Stimulated activated CD4-positive, alpha-beta T cell treated with anti-CD3 and anti-CD28 coated beads, Interleukin-4, amount 100 ng/mL, for 24 hours (primary cell): ENCODE results near the gene HNRNPUL2.
"Not testable (repeated sequence)": the region's sequence is repeated elsewhere in the genome, so short reads cannot be mapped to it uniquely, and the experiment has no call there.

ENCODE experiments used
- DNase-seq: peaks from one replicate; pipeline ENCODE4 v3.0.0-alpha.2; 2020

Gene HNRNPUL2

GRCh38 chr11:62727165-62727871 is at the start of gene HNRNPUL2:
TSS of gene HNRNPUL2 (minus strand) at chr11:62727457. CDS start at chr11:62727156, 301 bp downstream.
- peak; percentile 98 for DNase-seq

- DNase-seq: no peak
Observed at GRCh38 chr11:62775646-62776045, 48.4 kb upstream of the HNRNPUL2 start.

GRCh38 chr11:62774407-62774806 is 47.1 kb upstream of the HNRNPUL2 start:
- DNase-seq: no peak

- peak; percentile 95 for DNase-seq
Observed at GRCh38 chr11:62771144-62772021, 44.1 kb upstream of the HNRNPUL2 start, which contains the start of gene TAF6L. TSS of gene TAF6L (plus strand) at chr11:62771396. CDS start at chr11:62775784, 4,388 bp downstream.

GRCh38 chr11:62770778-62771143 is 43.5 kb upstream of the HNRNPUL2 start:
- DNase-seq: peak; percentile 15

- not testable (repeated sequence) for DNase-seq
Observed at GRCh38 chr11:62760867-62761227, 33.6 kb upstream of the HNRNPUL2 start.

- DNase-seq: no peak
Observed at GRCh38 chr11:62757846-62758788, 30.9 kb upstream of the HNRNPUL2 start.

- no peak for DNase-seq
Observed at GRCh38 chr11:62755086-62755615, 27.9 kb upstream of the HNRNPUL2 start.

GRCh38 chr11:62753736-62754603 is 26.7 kb upstream of the HNRNPUL2 start, which contains the start of gene ZBTB3:
TSS of gene ZBTB3 (minus strand) at chr11:62754160. CDS start at chr11:62753664, 496 bp downstream.
- peak; percentile 97 for DNase-seq

GRCh38 chr11:62752994-62753735 is 25.9 kb upstream of the HNRNPUL2 start:
- no peak for DNase-seq

- DNase-seq: no peak
Observed at GRCh38 chr11:62752177-62752785, 25.0 kb upstream of the HNRNPUL2 start.

GRCh38 chr11:62749931-62750330 is 22.7 kb upstream of the HNRNPUL2 start:
- DNase-seq: not testable (repeated sequence)

GRCh38 chr11:62747475-62748160 is 20.4 kb upstream of the HNRNPUL2 start:
- no peak for DNase-seq

- DNase-seq: no peak
Observed at GRCh38 chr11:62737196-62737595, 9.9 kb upstream of the HNRNPUL2 start.

GRCh38 chr11:62732830-62733229 is 5.6 kb upstream of the HNRNPUL2 start:
- DNase-seq: no peak

GRCh38 chr11:62730076-62730475 is 2.8 kb upstream of the HNRNPUL2 start:
- DNase-seq: not testable (repeated sequence)

GRCh38 chr11:62728171-62728988 is 1.1 kb upstream of the HNRNPUL2 start, which contains the start of gene TTC9C:
TSS of gene TTC9C (plus strand) at chr11:62728486. CDS start at chr11:62728849, 363 bp downstream.
- DNase-seq: peak; percentile 87

- DNase-seq: peak; percentile 89
Observed at GRCh38 chr11:62727872-62728170, 564 bp upstream of the HNRNPUL2 start.

GRCh38 chr11:62726915-62727164 is 417 bp downstream of the HNRNPUL2 start:
- no peak for DNase-seq
